GM12891 (cell line): ENCODE measurements around the gene MARCKS.

Experiments
- POLR2A ChIP-seq: IDR thresholded peaks from 2 replicates; pipeline ENCODE4 v1.6.1; 2011; ENCODE audit warnings: low read depth, low read length, control low read depth
- TAF1 ChIP-seq: IDR thresholded peaks from 2 replicates; pipeline ENCODE4 v1.6.1; 2011; ENCODE audit warnings: low read depth, low read length, control low read depth

- no peak for TF ChIP-seq POLR2A
- TF ChIP-seq TAF1, result no peak
Observed at GRCh38 chr6:113819169-113819830, 37.8 kb upstream of the MARCKS start.
